HG03558 (cell line): ENCODE results near the gene SF3B3.

ENCODE experiments used
- ATAC-seq: cut with Tn5 transposase; IDR thresholded peaks from one replicate; pipeline ENCODE4 v1.9.1; 2021; ENCODE audit warnings: moderate number of reproducible peaks; ENCODE audit not compliant: unreplicated experiment; ENCODE audit errors: extremely low read depth

The SF3B3 gene

GRCh38 chr16:70561623-70562022, 38.0 kb downstream of the SF3B3 start:
- ATAC-seq = no peak

- no peak for ATAC-seq
Observed at GRCh38 chr16:70563636-70564035, 40.0 kb downstream of the SF3B3 start.

DNA sequence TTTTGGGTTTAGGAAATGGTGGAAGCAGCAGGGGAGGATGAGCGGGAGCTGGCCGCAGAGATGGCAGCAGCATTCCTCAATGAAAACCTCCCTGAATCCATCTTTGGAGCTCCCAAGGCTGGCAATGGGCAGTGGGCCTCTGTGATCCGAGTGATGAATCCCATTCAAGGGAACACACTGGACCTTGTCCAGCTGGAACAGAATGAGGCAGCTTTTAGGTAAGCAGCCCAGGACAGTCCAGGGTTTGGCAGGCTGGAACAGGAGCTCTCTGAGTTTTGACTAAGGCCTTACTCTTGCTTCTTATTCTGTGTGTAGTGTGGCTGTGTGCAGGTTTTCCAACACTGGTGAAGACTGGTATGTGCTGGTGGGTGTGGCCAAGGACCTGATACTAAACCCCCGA, 41.4 kb downstream of the SF3B3 start:
- no peak for ATAC-seq

DNA sequence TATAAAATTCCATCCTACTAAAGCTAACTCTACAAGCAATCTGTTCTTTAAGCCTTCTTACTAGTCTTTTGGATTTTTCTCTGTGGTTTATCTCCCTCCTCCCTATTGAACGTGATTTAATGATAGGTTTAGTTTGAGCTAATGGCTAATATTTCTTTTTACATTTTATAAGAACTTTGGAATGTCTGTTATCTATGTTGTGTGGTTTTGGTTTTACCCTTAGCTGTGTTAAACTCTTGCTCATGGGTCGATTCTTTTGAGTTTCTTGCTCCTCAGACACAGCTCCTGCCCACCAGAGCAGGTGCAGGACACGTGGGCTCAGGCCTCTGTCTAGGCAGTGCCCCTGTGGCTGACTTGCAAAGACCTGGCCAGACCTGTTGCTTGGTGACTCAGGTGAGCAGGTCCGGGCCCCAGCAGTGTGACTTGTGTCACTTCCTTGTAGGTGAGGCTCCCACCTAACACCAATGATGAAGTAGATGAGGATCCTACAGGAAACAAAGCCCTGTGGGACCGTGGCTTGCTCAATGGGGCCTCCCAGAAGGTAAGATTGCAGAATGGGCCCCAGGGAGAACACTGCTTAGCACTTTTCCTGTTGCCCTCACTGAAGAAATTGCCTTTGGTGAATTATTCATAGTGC, 45.1 kb downstream of the SF3B3 start:
- ATAC-seq = no peak

GRCh38 chr16:70569752-70570151, 46.1 kb downstream of the SF3B3 start:
- no peak for ATAC-seq

GRCh38 chr16:70570967-70571570, 47.5 kb downstream of the SF3B3 start:
- ATAC-seq = no peak

DNA sequence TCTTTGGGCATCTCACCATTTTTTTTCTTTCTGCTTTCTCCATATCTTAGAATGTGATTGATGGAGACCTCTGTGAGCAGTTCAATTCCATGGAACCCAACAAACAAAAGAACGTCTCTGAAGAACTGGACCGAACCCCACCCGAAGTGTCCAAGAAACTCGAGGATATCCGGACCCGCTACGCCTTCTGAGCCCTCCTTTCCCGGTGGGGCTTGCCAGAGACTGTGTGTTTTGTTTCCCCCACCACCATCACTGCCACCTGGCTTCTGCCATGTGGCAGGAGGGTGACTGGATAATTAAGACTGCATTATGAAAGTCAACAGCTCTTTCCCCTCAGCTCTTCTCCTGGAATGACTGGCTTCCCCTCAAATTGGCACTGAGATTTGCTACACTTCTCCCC, 48.0 kb downstream of the SF3B3 start:
- no peak for ATAC-seq

- ATAC-seq = no peak
Observed at GRCh38 chr16:70572050-70572925, 48.7 kb downstream of the SF3B3 start.

DNA sequence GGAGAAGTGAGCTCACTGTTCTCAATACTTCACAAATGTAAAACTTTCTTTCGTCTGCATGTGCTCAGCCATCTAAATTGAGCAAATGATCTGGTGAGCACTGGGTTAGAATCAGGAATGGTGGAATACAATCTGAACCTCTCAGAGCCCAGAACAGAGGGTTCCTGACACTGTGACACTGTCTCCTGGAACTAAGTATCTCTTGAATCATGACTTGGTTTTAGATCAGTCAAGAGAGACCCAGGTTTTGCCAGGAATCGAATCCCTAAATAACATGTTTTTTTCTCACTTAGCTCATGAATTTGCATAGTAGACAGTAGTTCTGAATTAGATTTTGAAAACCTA, 49.3 kb downstream of the SF3B3 start:
- ATAC-seq = no peak

DNA sequence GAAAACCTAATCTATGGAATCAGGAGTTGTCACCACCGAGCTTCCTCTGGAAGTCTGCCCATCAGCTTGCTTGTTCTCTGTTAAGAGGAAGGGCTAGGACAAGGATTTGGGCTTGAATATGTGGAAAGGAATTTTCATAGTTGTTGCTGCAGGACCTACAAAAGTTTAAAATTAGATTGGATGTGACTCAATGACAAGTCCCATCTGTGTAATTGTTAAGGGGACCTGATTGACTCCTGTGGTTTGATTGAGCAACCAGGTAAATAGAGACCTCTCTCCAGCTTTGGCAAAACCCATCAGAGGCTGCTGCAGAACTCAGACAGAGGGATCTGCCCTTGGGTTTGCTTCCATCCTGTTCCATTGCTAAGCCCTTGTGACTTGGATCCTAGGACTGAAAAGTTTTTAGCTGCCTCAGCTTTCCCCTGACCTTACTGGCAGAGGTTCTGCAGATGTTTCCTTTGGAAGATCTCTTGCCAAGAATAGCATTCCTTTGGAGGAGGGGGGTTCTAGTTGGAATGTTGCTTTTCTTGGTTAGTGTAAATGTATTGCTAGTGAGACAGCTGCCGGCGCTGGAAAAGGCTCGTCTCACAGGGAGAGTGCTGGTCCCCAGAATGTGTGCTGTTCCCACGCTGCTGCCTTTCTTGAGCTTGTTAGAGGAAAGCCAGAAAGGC, 50.0 kb downstream of the SF3B3 start:
- no peak for ATAC-seq

GRCh38 chr16:70574595-70575271, 51.1 kb downstream of the SF3B3 start:
- ATAC-seq = no peak

DNA sequence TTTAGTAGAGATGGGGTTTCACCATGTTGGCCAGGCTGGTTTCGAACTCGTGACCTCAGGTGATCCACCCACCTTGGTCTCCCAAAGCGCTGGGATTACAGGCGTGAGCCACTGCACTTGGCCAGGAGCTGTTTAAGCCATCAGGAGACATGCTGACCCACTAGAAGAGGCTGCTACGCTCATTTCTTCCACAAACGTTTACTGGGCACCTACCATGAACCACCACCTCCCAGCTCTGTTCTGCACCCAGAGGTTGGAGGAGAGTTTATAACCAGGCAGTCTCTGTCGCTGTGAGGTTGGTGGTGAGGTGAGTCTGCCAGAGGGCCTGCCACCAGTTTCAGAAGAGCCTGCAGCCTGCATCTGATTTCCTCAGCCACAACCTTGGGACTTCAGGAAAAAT, 51.8 kb downstream of the SF3B3 start:
- ATAC-seq = no peak

- peak; percentile 70 for ATAC-seq
Observed at GRCh38 chr16:70576431-70577255, 53.0 kb downstream of the SF3B3 start.

DNA sequence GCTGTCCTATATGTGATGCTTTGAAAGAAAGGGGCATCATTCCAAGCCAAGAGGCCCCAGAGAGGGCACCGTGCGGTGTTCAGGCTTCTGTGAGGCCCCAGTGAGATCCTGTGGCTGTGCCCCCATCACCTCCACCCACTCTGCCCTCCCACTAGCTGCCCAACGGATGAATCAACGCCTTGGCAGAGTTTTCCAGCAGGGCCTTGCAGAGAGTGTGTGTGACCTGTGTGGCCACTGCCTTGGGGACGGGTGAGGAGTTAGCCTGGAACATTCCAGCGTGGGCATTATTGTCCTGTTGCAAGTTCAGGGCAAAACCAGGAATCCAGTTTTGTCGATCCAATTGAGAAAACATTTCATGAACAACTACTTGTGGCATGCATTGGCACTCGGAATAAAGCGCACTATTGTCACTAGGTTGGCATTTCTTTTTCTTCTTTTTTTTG, 53.7 kb downstream of the SF3B3 start:
- ATAC-seq = no peak

DNA sequence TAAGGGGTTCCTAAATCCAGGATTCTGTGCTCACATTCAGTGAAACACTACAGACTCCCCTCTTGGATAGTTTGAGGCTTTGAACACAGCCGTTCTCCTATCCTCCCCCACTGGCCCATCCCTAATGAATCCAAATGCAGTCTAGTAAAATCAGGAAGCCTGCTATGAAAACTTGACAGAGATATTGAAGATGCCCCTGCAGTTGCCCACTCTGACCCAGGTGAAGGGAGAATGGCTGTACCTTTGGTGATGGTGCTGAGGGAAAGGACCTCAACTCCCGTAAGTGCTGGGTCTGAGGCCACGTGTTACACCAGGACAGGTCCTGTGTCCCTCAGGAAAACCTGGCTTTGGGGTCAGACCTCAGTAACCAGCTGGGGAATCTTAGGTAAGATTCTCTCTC, 54.4 kb downstream of the SF3B3 start:
- no peak for ATAC-seq

DNA sequence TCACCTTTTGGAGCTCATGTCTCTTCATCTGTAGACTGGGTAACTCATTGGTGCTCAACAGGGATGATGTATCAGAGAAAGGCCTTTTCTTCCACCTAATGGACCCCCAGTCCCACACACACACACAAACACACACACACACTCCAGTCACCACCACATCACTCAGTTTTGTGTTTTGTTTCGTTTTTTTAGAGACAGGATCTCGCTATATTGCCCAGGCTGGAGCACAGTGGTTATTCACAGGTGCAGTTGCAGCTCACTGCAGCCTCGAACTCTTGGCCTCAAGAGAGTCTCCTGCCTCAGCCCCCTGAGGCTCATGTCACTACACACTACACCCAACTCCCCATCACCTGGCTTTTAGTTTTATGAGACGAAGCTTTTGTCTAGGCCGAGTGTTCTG, 55.6 kb downstream of the SF3B3 start:
- ATAC-seq = no peak

DNA sequence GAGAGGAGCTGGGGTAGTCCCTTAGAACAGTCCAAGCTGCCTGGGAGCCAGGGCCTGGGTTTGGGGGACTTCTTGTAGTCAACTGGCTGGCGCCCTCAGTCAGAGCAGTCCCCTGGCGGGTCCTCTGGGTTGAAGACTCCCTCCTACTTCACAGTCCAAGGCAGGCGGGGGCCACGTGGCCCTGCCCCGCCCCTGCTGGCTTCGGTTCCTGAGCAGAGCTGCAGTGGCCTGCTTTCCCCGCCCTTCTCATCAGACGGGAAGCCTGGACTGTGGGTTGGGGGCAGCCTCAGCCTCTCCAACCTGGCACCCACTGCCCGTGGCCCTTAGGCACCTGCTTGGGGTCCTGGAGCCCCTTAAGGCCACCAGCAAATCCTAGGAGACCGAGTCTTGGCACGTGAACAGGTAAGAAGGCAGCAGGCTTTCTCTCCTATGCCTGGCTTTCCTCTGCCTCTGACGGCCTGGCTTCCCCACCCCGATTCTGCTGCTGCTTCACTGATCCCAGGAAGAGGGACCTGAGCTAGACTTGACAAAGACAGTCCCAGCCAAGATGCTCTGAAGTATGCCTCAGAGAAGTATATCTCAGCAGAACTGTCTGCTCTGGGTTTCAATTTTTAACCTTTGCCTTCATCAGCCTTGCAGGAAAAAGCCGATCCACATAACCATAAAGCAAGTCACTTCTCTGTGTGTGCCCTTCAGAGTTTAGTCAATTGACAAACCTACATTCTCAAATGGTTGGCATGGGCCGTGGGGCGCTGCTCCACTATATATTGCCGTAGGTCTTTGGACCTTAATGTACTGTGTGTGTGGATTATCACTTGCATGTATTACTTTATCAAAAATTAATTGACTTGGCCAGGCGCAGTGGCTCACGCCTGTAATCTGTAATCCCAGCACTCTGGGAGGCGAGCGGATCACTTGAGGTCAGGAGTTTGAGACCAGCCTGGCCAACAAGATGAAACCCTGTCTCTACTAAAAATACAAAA, 56.3 kb downstream of the SF3B3 start:
- ATAC-seq = no peak

GRCh38 chr16:70582280-70582978, 58.8 kb downstream of the SF3B3 start:
- ATAC-seq = no peak
